HUES48 (cell line): ENCODE data around the gene ZNF831.

ENCODE experiments used
- H3K27ac ChIP-seq: one replicate; pipeline ENCODE4 v1.7.0; 2013; ENCODE audit warnings: low read depth, low read length, inconsistent platforms
- H3K27me3 ChIP-seq: 2 replicates; pipeline ENCODE4 v1.6.1; 2013; ENCODE audit warnings: mild to moderate bottlenecking, low read length; ENCODE audit not compliant: control insufficient read depth, insufficient read depth
- H3K36me3 ChIP-seq: 2 replicates; pipeline ENCODE4 v1.6.1; 2013; ENCODE audit warnings: low read length; ENCODE audit not compliant: control insufficient read depth, insufficient read depth
- H3K4me1 ChIP-seq: 2 replicates; pipeline ENCODE4 v1.6.1; 2013; ENCODE audit warnings: mild to moderate bottlenecking, low read length; ENCODE audit not compliant: control insufficient read depth, insufficient read depth
- H3K4me3 ChIP-seq: 2 replicates; pipeline ENCODE4 v1.5.1; 2013; ENCODE audit warnings: mild to moderate bottlenecking, low read depth, low read length
- H3K9ac ChIP-seq: 2 replicates; pipeline ENCODE4 v1.6.1; 2013; ENCODE audit warnings: mild to moderate bottlenecking, low read depth, low read length, moderate library complexity
- H3K9me3 ChIP-seq: 2 replicates; pipeline ENCODE4 v1.6.1; 2013; ENCODE audit warnings: low read length; ENCODE audit not compliant: control insufficient read depth, insufficient read depth

The ZNF831 gene

GRCh38 chr20:59124296-59125029 is 39.2 kb upstream of the ZNF831 start:
- H3K4me3 ChIP-seq, result no peak overlapping the region
- peaks cover 7% of the 10 kb centered on the region; the same call in 1 of the 2 replicates for H3K9me3 ChIP-seq
- no peak overlapping the region for H3K27ac ChIP-seq
- peaks cover 23% of the 10 kb centered on the region for H3K4me1 ChIP-seq
- no peak overlapping the region for H3K9ac ChIP-seq
- H3K36me3 ChIP-seq, result no peaks in the 10 kb centered on the region
- peaks cover 3% of the 10 kb centered on the region; the same call in 1 of the 2 replicates for H3K27me3 ChIP-seq

GRCh38 chr20:59125332-59125731 is 38.3 kb upstream of the ZNF831 start:
- H3K4me1 ChIP-seq, result peaks cover 23% of the 10 kb centered on the region
- no peaks in the 10 kb centered on the region for H3K36me3 ChIP-seq
- H3K9me3 ChIP-seq, result peaks cover 7% of the 10 kb centered on the region; the same call in 1 of the 2 replicates
- H3K4me3 ChIP-seq, result no peak overlapping the region
- no peaks in the 10 kb centered on the region for H3K27me3 ChIP-seq
- H3K27ac ChIP-seq, result no peak overlapping the region
- no peak overlapping the region for H3K9ac ChIP-seq

GRCh38 chr20:59125836-59126235 is 37.8 kb upstream of the ZNF831 start:
- Histone ChIP-seq H3K27ac (no peak overlapping the region), H3K27me3 (no peaks in the 10 kb centered on the region), H3K4me3 (0 out of 2 replicates have a peak overlapping the region, but pooled peaks have one; percentile 9), H3K4me1 (peaks cover 23% of the 10 kb centered on the region), H3K36me3 (no peaks in the 10 kb centered on the region), H3K9me3 (peaks cover 7% of the 10 kb centered on the region; the same call in 1 of the 2 replicates), H3K9ac (no peak overlapping the region)

- Histone ChIP-seq H3K4me1 (peaks cover 15% of the 10 kb centered on the region), H3K36me3 (no peaks in the 10 kb centered on the region), H3K4me3 (no peak overlapping the region), H3K27ac (no peak overlapping the region), H3K27me3 (no peaks in the 10 kb centered on the region), H3K9me3 (no peaks in the 10 kb centered on the region), H3K9ac (no peak overlapping the region)
Observed at GRCh38 chr20:59127839-59128238, 35.8 kb upstream of the ZNF831 start.

GRCh38 chr20:59131551-59132285 is 31.9 kb upstream of the ZNF831 start:
- Histone ChIP-seq H3K27me3 (no peaks in the 10 kb centered on the region), H3K9ac (no peak overlapping the region), H3K9me3 (peaks cover 18% of the 10 kb centered on the region), H3K27ac (no peak overlapping the region), H3K4me1 (no peaks in the 10 kb centered on the region; the same call in 1 of the 2 replicates), H3K36me3 (no peaks in the 10 kb centered on the region), H3K4me3 (no peak overlapping the region)

- no peak overlapping the region for H3K4me3 ChIP-seq
- H3K27me3 ChIP-seq, result no peaks in the 10 kb centered on the region
- H3K9me3 ChIP-seq, result peaks cover 35% of the 10 kb centered on the region
Observed at GRCh38 chr20:59134182-59134581, 29.4 kb upstream of the ZNF831 start.

GRCh38 chr20:59135093-59135492 is 28.5 kb upstream of the ZNF831 start:
- Histone ChIP-seq H3K4me3 (no peak overlapping the region), H3K27me3 (no peaks in the 10 kb centered on the region), H3K4me1 (no peaks in the 10 kb centered on the region), H3K9ac (no peak overlapping the region), H3K36me3 (no peaks in the 10 kb centered on the region), H3K9me3 (peaks cover 35% of the 10 kb centered on the region), H3K27ac (no peak overlapping the region)

More at GRCh38 chr20:59134182-59134581, 29.4 kb upstream of the ZNF831 start:
- Histone ChIP-seq H3K4me1 (no peaks in the 10 kb centered on the region), H3K9ac (no peak overlapping the region), H3K27ac (no peak overlapping the region), H3K36me3 (no peaks in the 10 kb centered on the region)

- Histone ChIP-seq H3K27ac (no peak overlapping the region), H3K36me3 (no peaks in the 10 kb centered on the region), H3K27me3 (no peaks in the 10 kb centered on the region), H3K4me3 (no peak overlapping the region), H3K4me1 (no peaks in the 10 kb centered on the region), H3K9ac (no peak overlapping the region), H3K9me3 (peaks cover 35% of the 10 kb centered on the region)
Observed at GRCh38 chr20:59136027-59136426, 27.6 kb upstream of the ZNF831 start.

GRCh38 chr20:59137532-59137931 is 26.1 kb upstream of the ZNF831 start:
- H3K27me3 ChIP-seq, result no peaks in the 10 kb centered on the region

GRCh38 chr20:59138114-59138748 is 25.4 kb upstream of the ZNF831 start:
- H3K4me1 ChIP-seq, result no peaks in the 10 kb centered on the region
- H3K4me3 ChIP-seq, result no peak overlapping the region
- H3K9ac ChIP-seq, result no peak overlapping the region
- no peaks in the 10 kb centered on the region for H3K36me3 ChIP-seq
- no peaks in the 10 kb centered on the region for H3K27me3 ChIP-seq
- H3K9me3 ChIP-seq, result peaks cover 35% of the 10 kb centered on the region
- no peak overlapping the region for H3K27ac ChIP-seq

More at GRCh38 chr20:59137532-59137931, 26.1 kb upstream of the ZNF831 start:
- peaks cover 35% of the 10 kb centered on the region for H3K9me3 ChIP-seq
- H3K4me1 ChIP-seq, result no peaks in the 10 kb centered on the region
- H3K36me3 ChIP-seq, result no peaks in the 10 kb centered on the region
- H3K4me3 ChIP-seq, result no peak overlapping the region
- H3K27ac ChIP-seq, result no peak overlapping the region
- no peak overlapping the region for H3K9ac ChIP-seq

- H3K27ac ChIP-seq, result no peak overlapping the region
- H3K27me3 ChIP-seq, result no peaks in the 10 kb centered on the region
- no peak overlapping the region for H3K9ac ChIP-seq
- no peaks in the 10 kb centered on the region for H3K36me3 ChIP-seq
- H3K4me3 ChIP-seq, result no peak overlapping the region
- no peaks in the 10 kb centered on the region for H3K4me1 ChIP-seq
- peaks cover 30% of the 10 kb centered on the region for H3K9me3 ChIP-seq
Observed at GRCh38 chr20:59139998-59140397, 23.6 kb upstream of the ZNF831 start.
